Measurements from ENCODE around the gene MTMR11. TPM values are rescaled to one million over a fixed set of nuclear protein-coding genes. Genes with fewer than 3 reads are reported as not detected.

The MTMR11 gene
- total RNA-seq, 1 experiment from 2014 or later = 10.5 TPM

DNA sequence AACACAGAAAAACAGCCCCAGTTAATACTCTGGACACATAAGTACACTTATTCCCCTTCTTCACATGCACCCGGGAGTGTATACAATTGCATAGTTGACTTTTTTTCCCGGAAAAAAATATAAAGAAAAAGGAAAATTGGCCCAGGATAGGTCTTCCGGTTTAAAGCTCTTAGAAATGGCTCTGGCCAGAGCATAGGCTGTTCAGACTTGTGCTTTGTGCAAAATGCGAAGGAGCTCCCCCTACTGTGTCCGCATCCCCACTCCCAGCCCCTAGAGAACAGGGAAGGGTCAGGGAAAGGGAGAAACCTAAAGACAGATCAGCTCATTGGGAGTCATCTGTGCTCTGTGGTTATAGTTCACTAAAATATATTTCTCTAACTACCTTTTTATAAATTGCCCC lies 5.5 kb upstream of the MTMR11 start:
- ChIA-PET CTCF (interaction anchor here (0.8 to 1.2 kb wide), 2 partner anchors 18 to 108 kb away, joined by 4 read pairs; no protein-coding TSS in a partner anchor), RAD21 (ENCODE audit: low non-redundant PET in 1 of 2, low total read pairs in 2 of 2, uncharacterized antibody in 2 of 2, unreplicated experiment in 2 of 2) (interaction anchor here in 1 of 2 experiments (0.6 kb wide), 1 partner anchor 54 kb away, joined by 4 read pairs; no protein-coding TSS in a partner anchor), POLR2A (interaction anchor here (0.9 kb wide), 1 partner anchor 55 kb away, joined by 7 read pairs; a partner anchor contains a TSS)
- ATAC-seq (no peak), DNase-seq (ENCODE audit: low read depth, low spot score) (no peak)
- H3K9ac ChIP-seq (ENCODE audit: low read length) = no peak overlapping the region
- H3K27me3 ChIP-seq (ENCODE audit: insufficient read depth, low read length) = no peaks in the 10 kb centered on the region
- H3K27ac ChIP-seq (ENCODE audit: low read depth, low read length) = no peak overlapping the region
- no peaks in the 10 kb centered on the region for H4K20me1 ChIP-seq (ENCODE audit: insufficient read depth)
- H3K36me3 ChIP-seq (ENCODE audit: control insufficient read depth in 1 of 2, insufficient read depth in 2 of 2, low read length in 2 of 2) = peaks cover 4 to 6% of the 10 kb centered on the region in 2 experiments; a peak in 2 of 4 replicates
- H3K9me3 ChIP-seq (ENCODE audit: control insufficient read depth in 1 of 2, insufficient read depth in 1 of 2, low read depth in 1 of 2, low read length in 2 of 2) = no peaks in the 10 kb centered on the region
- BruUV-seq (replicated peaks) = no TSS peak
- no peak overlapping the region for H3K4me3 ChIP-seq (replicated peaks in 1 of 2; ENCODE audit: low read depth in 1 of 2, low read length in 2 of 2)
- no peak overlapping the region for H2AFZ ChIP-seq (ENCODE audit: low read depth, low read length, poor library complexity, severe bottlenecking)
- TF ChIP-seq FOSL1 (IDR thresholded peaks at IDR 0.05; ENCODE audit: low read depth) (no peak), RAD21 (IDR thresholded peaks at IDR 0.05; ENCODE audit: low read depth) (peak; percentile 42), CBX3 (IDR thresholded peaks at IDR 0.05; ENCODE audit: low read depth) (no peak), POLR2A (IDR thresholded peaks at IDR 0.05; ENCODE audit: borderline replicate concordance, extremely low read depth, insufficient read depth, insufficient read length) (no peak)
- TF ChIP-seq, protein P1, sequence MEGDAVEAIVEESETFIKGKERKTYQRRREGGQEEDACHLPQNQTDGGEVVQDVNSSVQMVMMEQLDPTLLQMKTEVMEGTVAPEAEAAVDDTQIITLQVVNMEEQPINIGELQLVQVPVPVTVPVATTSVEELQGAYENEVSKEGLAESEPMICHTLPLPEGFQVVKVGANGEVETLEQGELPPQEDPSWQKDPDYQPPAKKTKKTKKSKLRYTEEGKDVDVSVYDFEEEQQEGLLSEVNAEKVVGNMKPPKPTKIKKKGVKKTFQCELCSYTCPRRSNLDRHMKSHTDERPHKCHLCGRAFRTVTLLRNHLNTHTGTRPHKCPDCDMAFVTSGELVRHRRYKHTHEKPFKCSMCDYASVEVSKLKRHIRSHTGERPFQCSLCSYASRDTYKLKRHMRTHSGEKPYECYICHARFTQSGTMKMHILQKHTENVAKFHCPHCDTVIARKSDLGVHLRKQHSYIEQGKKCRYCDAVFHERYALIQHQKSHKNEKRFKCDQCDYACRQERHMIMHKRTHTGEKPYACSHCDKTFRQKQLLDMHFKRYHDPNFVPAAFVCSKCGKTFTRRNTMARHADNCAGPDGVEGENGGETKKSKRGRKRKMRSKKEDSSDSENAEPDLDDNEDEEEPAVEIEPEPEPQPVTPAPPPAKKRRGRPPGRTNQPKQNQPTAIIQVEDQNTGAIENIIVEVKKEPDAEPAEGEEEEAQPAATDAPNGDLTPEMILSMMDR (IDR thresholded peaks at IDR 0.05 in 2 of 3, conservative IDR thresholded peaks at IDR 0.05 in 1 of 3; ENCODE audit: borderline replicate concordance in 1 of 3, insufficient read depth in 1 of 3, low read depth in 2 of 3, low read length in 2 of 3) = peak; percentile 7 to 22 (median 18); a peak in 1 of 6 replicates
- H3K79me2 ChIP-seq (ENCODE audit: insufficient read depth, low read length) = no peaks in the 10 kb centered on the region
- intact Hi-C loops (cut with micrococcal nuclease) = no loop called here
- no peaks in the 10 kb centered on the region for H3K9me2 ChIP-seq (ENCODE audit: insufficient read depth)
- H3K4me1 ChIP-seq (ENCODE audit: control insufficient read depth in 1 of 2, insufficient read depth in 2 of 2, low read length in 2 of 2) = peaks cover 30 to 50% of the 10 kb centered on the region in 2 experiments
- H3K4me2 ChIP-seq (ENCODE audit: low read length) = no peak overlapping the region

DNA sequence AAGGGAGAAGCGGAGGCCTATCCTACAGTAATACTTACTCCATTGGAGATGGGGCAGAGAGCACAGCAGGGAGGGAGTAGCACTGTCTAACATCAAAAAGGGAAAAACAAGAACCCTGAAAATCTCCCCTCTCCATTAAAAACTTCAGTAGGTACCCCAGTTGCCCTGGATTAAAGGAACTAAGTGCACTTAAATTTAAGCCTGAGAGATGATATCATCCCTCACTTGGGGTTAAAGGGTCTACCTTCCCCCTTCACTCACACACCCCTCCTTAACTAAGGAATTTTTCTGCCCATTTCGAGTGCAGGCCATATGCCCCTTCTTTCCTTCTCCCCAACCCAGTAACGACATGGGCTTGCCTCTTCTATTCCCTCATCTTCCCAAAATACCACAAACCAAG lies 3.7 kb upstream of the MTMR11 start:
- Histone ChIP-seq H3K36me3 (ENCODE audit: control insufficient read depth in 1 of 2, insufficient read depth in 2 of 2, low read length in 2 of 2) (peaks cover 4 to 5% of the 10 kb centered on the region in 2 experiments; a peak in 2 of 4 replicates), H3K4me1 (ENCODE audit: control insufficient read depth in 1 of 2, insufficient read depth in 2 of 2, low read length in 2 of 2) (peaks cover 39 to 66% of the 10 kb centered on the region in 2 experiments), H3K9me3 (ENCODE audit: control insufficient read depth in 1 of 2, insufficient read depth in 1 of 2, low read depth in 1 of 2, low read length in 2 of 2) (no peaks in the 10 kb centered on the region), H3K27me3 (ENCODE audit: insufficient read depth, low read length) (no peaks in the 10 kb centered on the region), H3K79me2 (ENCODE audit: insufficient read depth, low read length) (no peaks in the 10 kb centered on the region), H3K4me2 (ENCODE audit: low read length) (peak overlapping the region; percentile 90), H4K20me1 (ENCODE audit: insufficient read depth) (no peaks in the 10 kb centered on the region), H2AFZ (ENCODE audit: low read depth, low read length, poor library complexity, severe bottlenecking) (no peak overlapping the region), H3K4me3 (replicated peaks in 1 of 2; ENCODE audit: low read depth in 1 of 2, low read length in 2 of 2) (no peak overlapping the region), H3K9ac (ENCODE audit: low read length) (peak overlapping the region; percentile 67), H3K27ac (ENCODE audit: low read depth, low read length) (peak overlapping the region; percentile 89), H3K9me2 (ENCODE audit: insufficient read depth) (no peaks in the 10 kb centered on the region)
- BruUV-seq (replicated peaks) = no TSS peak
- intact Hi-C loops (cut with micrococcal nuclease) = no loop called here
- ChIA-PET RAD21 (ENCODE audit: low non-redundant PET in 1 of 2, low total read pairs in 2 of 2, uncharacterized antibody in 2 of 2, unreplicated experiment in 2 of 2) (no interaction called here), CTCF (interaction anchor here (1.1 to 1.4 kb wide), 2 partner anchors 22 to 53 kb away, joined by 4 read pairs; a partner anchor contains a TSS), POLR2A (interaction anchor here (1.4 to 4.2 kb wide), 3 partner anchors 12 to 70 kb away, joined by 4 to 23 read pairs (median 11); partner anchors contain the start of gene OTUD7B)
- DNase-seq (ENCODE audit: low read depth, low spot score) (no peak), ATAC-seq (no peak)
- TF ChIP-seq, protein P2, sequence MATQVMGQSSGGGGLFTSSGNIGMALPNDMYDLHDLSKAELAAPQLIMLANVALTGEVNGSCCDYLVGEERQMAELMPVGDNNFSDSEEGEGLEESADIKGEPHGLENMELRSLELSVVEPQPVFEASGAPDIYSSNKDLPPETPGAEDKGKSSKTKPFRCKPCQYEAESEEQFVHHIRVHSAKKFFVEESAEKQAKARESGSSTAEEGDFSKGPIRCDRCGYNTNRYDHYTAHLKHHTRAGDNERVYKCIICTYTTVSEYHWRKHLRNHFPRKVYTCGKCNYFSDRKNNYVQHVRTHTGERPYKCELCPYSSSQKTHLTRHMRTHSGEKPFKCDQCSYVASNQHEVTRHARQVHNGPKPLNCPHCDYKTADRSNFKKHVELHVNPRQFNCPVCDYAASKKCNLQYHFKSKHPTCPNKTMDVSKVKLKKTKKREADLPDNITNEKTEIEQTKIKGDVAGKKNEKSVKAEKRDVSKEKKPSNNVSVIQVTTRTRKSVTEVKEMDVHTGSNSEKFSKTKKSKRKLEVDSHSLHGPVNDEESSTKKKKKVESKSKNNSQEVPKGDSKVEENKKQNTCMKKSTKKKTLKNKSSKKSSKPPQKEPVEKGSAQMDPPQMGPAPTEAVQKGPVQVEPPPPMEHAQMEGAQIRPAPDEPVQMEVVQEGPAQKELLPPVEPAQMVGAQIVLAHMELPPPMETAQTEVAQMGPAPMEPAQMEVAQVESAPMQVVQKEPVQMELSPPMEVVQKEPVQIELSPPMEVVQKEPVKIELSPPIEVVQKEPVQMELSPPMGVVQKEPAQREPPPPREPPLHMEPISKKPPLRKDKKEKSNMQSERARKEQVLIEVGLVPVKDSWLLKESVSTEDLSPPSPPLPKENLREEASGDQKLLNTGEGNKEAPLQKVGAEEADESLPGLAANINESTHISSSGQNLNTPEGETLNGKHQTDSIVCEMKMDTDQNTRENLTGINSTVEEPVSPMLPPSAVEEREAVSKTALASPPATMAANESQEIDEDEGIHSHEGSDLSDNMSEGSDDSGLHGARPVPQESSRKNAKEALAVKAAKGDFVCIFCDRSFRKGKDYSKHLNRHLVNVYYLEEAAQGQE (IDR thresholded peaks at IDR 0.05; ENCODE audit: low read depth) = no peak
- TF ChIP-seq SP1 (IDR thresholded peaks at IDR 0.05; ENCODE audit: low read depth) = no peak
- TF ChIP-seq EGR1 (IDR thresholded peaks at IDR 0.05; ENCODE audit: low read depth) = no peak
- TF ChIP-seq, protein P3, sequence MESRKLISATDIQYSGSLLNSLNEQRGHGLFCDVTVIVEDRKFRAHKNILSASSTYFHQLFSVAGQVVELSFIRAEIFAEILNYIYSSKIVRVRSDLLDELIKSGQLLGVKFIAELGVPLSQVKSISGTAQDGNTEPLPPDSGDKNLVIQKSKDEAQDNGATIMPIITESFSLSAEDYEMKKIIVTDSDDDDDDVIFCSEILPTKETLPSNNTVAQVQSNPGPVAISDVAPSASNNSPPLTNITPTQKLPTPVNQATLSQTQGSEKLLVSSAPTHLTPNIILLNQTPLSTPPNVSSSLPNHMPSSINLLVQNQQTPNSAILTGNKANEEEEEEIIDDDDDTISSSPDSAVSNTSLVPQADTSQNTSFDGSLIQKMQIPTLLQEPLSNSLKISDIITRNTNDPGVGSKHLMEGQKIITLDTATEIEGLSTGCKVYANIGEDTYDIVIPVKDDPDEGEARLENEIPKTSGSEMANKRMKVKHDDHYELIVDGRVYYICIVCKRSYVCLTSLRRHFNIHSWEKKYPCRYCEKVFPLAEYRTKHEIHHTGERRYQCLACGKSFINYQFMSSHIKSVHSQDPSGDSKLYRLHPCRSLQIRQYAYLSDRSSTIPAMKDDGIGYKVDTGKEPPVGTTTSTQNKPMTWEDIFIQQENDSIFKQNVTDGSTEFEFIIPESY (IDR thresholded peaks at IDR 0.05; ENCODE audit: extremely low read depth, insufficient replicate concordance, low read length) = no peak
- no peak for TF ChIP-seq TCF7L2 (IDR thresholded peaks at IDR 0.05; ENCODE audit: borderline replicate concordance, extremely low read depth, insufficient read depth, insufficient read length)
- TF ChIP-seq EZH2 (IDR thresholded peaks at IDR 0.05) = no peak
- TF ChIP-seq CEBPB (IDR thresholded peaks at IDR 0.05; ENCODE audit: low read depth) = no peak

Measured in HCT116 (cell line).